HEK293T (cell line): ENCODE measurements around the gene SCAI.
A peak's percentile ranks its signal among the peaks of the same experiment; 100 is the strongest.
"Not testable (repeated sequence)": the region's sequence is repeated elsewhere in the genome, so short reads cannot be mapped to it uniquely, and the experiment has no call there.

Source experiments
- CTCF ChIA-PET: fragments of 350-600 bp; formaldehyde crosslinking; extraction: SDS; loops from one replicate; lab custom pipeline; 2021; ENCODE audit warnings: antibody characterized with exemption, inconsistent platforms; lab: Yijun Ruan, JAX
- POLR2A ChIA-PET: fragments of 350-600 bp; formaldehyde crosslinking; extraction: SDS; loops from one replicate; lab custom pipeline; 2020; ENCODE audit warnings: antibody characterized with exemption, inconsistent platforms; lab: Yijun Ruan, JAX
- DNase-seq: peaks from one replicate; pipeline ENCODE4 v3.0.0; 2012; ENCODE audit warnings: mixed read lengths; ENCODE audit errors: extremely low spot score
- ARNT ChIP-seq: fragments of 450-650 bp; IDR thresholded peaks from 2 replicates; pipeline ENCODE4 v1.6.1; 2017; ENCODE audit warnings: mild to moderate bottlenecking
- BHLHE40 ChIP-seq: fragments of 450-650 bp; IDR thresholded peaks from 2 replicates; pipeline ENCODE4 v1.6.1; 2016; ENCODE audit warnings: mild to moderate bottlenecking, moderate library complexity, borderline replicate concordance
- CTBP1 ChIP-seq: fragments of 450-650 bp; IDR thresholded peaks from 2 replicates; pipeline ENCODE4 v1.6.1; 2016; ENCODE audit warnings: borderline replicate concordance
- ELF4 ChIP-seq: fragments of 450-650 bp; IDR thresholded peaks from 2 replicates; pipeline ENCODE4 v1.6.1; 2017; ENCODE audit warnings: antibody characterized with exemption
- FOXA1 ChIP-seq: fragments of 450-650 bp; IDR thresholded peaks from 2 replicates; pipeline ENCODE4 v1.6.1; 2016; ENCODE audit warnings: mild to moderate bottlenecking
- FOXK2 ChIP-seq: fragments of 450-650 bp; IDR thresholded peaks from 2 replicates; pipeline ENCODE4 v1.6.1; 2016; ENCODE audit warnings: mild to moderate bottlenecking
- FOXM1 ChIP-seq: fragments of 450-650 bp; IDR thresholded peaks from 2 replicates; pipeline ENCODE4 v1.6.1; 2017; ENCODE audit warnings: mild to moderate bottlenecking, borderline replicate concordance
- HDGF ChIP-seq: fragments of 450-650 bp; IDR thresholded peaks from 2 replicates; pipeline ENCODE4 v1.6.1; 2017; ENCODE audit warnings: antibody characterized with exemption, borderline replicate concordance
- L3MBTL2 ChIP-seq: fragments of 450-650 bp; conservative IDR thresholded peaks from 2 replicates; pipeline ENCODE4 v1.6.1; 2016; ENCODE audit warnings: mild to moderate bottlenecking
- LEF1 ChIP-seq: fragments of 450-650 bp; IDR thresholded peaks from 2 replicates; pipeline ENCODE4 v1.6.1; 2017; ENCODE audit warnings: mild to moderate bottlenecking, borderline replicate concordance
- NFRKB ChIP-seq: fragments of 450-650 bp; IDR thresholded peaks from 2 replicates; pipeline ENCODE4 v1.6.1; 2016; ENCODE audit warnings: mild to moderate bottlenecking, moderate library complexity
- PKNOX1 ChIP-seq: fragments of 450-650 bp; IDR thresholded peaks from 2 replicates; pipeline ENCODE4 v1.6.1; 2016
- SP1 ChIP-seq: fragments of 450-650 bp; IDR thresholded peaks from 2 replicates; pipeline ENCODE4 v1.6.1; 2017
- SUZ12 ChIP-seq: fragments of 450-650 bp; IDR thresholded peaks from 2 replicates; pipeline ENCODE4 v1.6.1; 2016; ENCODE audit warnings: mild to moderate bottlenecking
- TARDBP ChIP-seq: fragments of 450-650 bp; IDR thresholded peaks from 2 replicates; pipeline ENCODE4 v1.6.1; 2016
- ZNF384 ChIP-seq: fragments of 450-650 bp; IDR thresholded peaks from 2 replicates; pipeline ENCODE4 v1.6.1; 2016

Gene SCAI

GRCh38 chr9:125183054-125183453 lies 39.7 kb upstream of the SCAI start:
- no peak for DNase-seq
- ChIA-PET POLR2A (no interaction called here), CTCF (no interaction called here)
- TF ChIP-seq ELF4 (no peak), CTBP1 (no peak), FOXA1 (no peak), HDGF (no peak), ZNF384 (no peak), PKNOX1 (no peak), TARDBP (no peak), SUZ12 (no peak), L3MBTL2 (no peak), SP1 (no peak), NFRKB (no peak), FOXK2 (no peak), LEF1 (no peak)

- CTCF ChIA-PET, POLR2A ChIA-PET, DNase-seq: not testable (repeated sequence)
Measured at GRCh38 chr9:125181756-125182155, 38.4 kb upstream of the SCAI start.

GRCh38 chr9:125180876-125181275 lies 37.5 kb upstream of the SCAI start:
- TF ChIP-seq ZNF384 (no peak), NFRKB (no peak), PKNOX1 (no peak; the same call in 1 of the 2 replicates), SUZ12 (no peak), FOXK2 (no peak), ARNT (no peak), L3MBTL2 (no peak), BHLHE40 (no peak)
- ChIA-PET POLR2A (no interaction called here), CTCF (no interaction called here)
- no peak for DNase-seq

DNA sequence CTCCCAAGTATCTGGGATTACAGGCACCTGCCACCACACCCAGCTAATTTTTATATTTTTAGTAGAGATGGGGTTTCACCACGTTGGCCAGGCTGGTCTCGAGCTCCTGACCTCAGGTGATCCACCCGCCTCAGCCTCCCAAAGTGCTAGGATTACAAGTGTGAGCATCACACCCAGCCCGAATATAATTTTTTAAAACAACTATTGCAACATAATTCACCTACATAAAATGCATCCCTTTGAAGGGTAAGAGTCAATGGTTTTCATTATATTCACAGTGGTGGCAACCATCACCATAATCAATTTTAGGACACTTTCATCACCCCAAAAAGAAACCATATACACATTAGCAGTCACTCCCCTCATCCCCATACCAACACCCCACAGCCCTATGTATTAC lies 36.4 kb upstream of the SCAI start:
- CTCF ChIA-PET, DNase-seq, POLR2A ChIA-PET: not testable (repeated sequence)

DNA sequence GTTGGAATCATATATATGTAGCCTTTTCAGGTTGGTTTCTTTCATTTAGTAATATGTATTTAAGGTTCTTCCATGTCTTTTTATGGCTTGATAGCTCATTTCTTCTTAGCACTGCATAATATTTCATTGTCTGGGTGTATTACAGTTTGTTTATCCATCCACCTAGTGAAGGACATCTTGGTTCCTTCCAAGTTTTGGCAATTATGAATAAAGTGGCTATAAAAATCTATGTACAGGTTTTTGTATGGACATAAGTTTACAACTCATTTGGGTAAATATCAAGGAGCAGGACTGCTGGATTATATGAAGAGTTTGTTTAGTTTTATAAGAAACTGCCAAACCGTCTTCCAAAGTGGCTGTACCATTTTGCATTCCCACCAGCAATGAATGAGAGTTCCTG lies 34.6 kb upstream of the SCAI start:
- TF ChIP-seq HDGF (no peak), CTBP1 (no peak), NFRKB (no peak), ELF4 (no peak), FOXK2 (no peak), FOXA1 (no peak), TARDBP (no peak), L3MBTL2 (no peak), LEF1 (no peak)
- POLR2A ChIA-PET = no interaction called here
- DNase-seq = no peak
- CTCF ChIA-PET = interaction anchor here (0.6 kb wide), 1 partner anchor 9 kb away, joined by 6 read pairs; no protein-coding TSS in a partner anchor

GRCh38 chr9:125176636-125177035 lies 33.3 kb upstream of the SCAI start:
- ChIA-PET POLR2A (interaction anchor here (1.6 kb wide), 1 partner anchor 65 kb away, joined by 10 read pairs; the partner anchor contains the start of gene HSPA5), CTCF (interaction anchor here (0.6 kb wide), 1 partner anchor 405 kb away, joined by 3 read pairs; no protein-coding TSS in a partner anchor)
- TF ChIP-seq PKNOX1 (0 out of 2 replicates have a peak, but pooled peaks have one; percentile 16), CTBP1 (no peak), FOXA1 (no peak), FOXM1 (no peak), SP1 (no peak)
- DNase-seq = no peak

GRCh38 chr9:125172031-125172755 lies 28.9 kb upstream of the SCAI start:
- no peak for TF ChIP-seq CTBP1
- TF ChIP-seq SP1 = no peak
- TF ChIP-seq SUZ12 = no peak
- TF ChIP-seq L3MBTL2 = no peak
- TF ChIP-seq HDGF = no peak
- no peak for TF ChIP-seq ARNT
- no peak for TF ChIP-seq ZNF384
- no peak for TF ChIP-seq FOXM1
- no peak for TF ChIP-seq FOXK2
- no peak for TF ChIP-seq ELF4
- TF ChIP-seq BHLHE40 = no peak
- no peak for TF ChIP-seq NFRKB
- TF ChIP-seq LEF1 = no peak
- TF ChIP-seq TARDBP = no peak
- TF ChIP-seq PKNOX1 = no peak
- TF ChIP-seq FOXA1 = no peak
- no peak for DNase-seq
- CTCF ChIA-PET = no interaction called here
- POLR2A ChIA-PET = no interaction called here
